NCI-H1092 (cell line): ENCODE measurements around the gene CMTM8.

Experiments used
- DNase-seq: peaks from one replicate; lab custom pipeline; 2025; lab: John Stamatoyannopoulos, UW

CMTM8 gene

DNA sequence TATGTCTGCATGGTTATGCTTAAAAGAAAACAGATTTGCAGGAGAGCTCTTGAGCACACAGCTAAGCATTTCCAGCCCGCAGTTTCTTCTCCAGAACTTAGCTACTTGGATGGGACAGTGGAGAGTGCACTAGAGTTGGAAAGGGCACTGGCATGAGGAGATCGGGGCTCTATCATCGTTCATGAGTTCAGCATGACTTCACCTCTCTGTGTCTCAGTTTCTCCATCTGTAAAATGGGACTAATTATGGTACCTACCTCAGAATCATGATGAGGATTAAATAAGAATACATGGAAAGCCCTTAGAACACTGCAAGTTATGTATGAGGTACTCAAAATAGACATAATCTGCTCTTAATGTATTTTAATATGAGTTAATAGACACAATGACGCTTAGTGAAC is 69.9 kb downstream of the CMTM8 start:
- no peak for DNase-seq

DNA sequence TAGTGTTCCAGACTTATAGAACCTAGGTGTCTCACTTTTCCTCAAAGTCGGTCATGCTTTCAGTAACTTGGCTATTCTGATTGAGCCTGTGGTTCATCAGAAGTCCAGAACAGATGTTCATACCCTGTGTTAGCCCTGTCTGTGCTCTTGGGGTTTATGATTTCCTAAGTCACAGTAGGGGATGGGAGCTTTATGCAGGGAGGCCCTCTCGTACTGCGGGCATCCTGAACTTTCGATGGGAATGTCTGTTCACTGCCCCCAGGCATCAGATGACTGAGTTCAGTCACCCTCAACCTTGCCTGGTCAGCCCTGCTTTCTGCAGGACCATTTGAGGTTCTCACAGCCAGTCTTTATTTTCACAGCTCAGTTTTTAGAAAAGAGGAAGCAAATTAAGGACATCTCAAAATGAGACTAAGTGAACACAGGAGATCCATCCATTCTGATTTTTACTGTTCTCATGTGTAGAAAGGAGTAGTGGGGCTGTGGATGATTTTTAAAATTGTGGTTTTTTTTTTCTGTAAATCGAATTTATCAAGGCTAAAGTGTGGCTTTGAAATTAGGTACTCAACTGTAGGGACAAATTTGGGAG is 71.3 kb downstream of the CMTM8 start:
- DNase-seq = no peak

DNA sequence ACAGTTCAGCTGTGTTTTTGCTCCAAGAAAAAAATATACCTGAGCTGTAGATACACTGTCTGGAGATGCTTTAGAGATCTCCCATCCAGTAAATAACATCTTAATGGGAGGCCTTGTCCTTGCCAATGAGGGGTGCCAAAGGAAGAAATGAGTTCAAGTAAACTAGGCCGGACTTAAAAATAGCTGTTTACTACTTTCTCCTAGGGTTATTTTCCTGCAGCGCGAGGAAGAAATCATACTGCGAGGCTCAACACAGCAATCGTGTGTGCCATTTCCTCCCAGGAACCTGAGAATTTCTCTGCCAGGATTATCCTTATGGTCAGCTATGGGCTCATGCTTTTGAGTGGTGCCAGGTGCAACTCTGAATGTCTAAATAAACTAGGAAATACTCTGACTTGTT is 71.9 kb downstream of the CMTM8 start:
- no peak for DNase-seq

DNA sequence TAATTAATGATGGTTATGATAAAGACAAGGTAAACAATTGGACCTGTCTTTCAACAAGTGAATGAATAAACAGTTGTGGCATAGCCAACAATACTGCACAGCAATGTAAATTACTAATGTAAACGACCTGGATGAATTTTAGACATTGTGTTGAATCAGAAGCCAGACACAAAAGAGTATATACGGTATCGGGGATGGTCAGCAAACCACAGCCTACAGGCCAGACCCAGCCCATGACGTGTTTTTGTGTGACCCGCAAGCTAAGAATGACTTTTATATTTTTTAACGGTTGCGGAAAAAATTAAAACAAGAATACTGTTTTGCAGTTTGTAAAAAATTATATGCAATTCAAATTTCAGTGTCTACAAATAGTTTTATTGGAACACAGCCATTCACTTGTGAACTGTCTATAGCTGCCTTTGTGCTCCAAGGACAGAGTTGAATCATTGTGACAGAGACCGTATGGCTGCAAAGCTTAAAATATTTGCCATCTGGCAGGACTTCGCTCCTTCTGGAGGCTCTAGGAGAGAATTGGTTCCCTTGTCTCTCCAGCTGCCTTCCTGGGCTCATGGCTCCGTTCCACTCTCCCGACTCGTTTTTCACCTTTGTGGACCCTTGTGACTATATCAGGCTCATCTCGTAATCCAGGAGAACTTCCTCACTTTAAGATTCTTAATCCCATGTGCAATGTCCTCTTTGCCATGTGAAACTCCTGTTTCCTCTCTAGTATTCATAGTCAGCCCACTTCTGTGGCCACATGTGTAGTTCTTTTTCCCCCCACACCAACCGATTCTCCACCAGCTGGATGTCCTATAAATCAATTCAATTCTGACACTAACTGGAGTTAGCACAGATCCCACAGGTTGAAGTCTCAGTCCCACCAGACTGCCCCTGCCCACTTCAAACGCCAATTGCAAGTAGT is 72.7 kb downstream of the CMTM8 start:
- no peak for DNase-seq

DNA sequence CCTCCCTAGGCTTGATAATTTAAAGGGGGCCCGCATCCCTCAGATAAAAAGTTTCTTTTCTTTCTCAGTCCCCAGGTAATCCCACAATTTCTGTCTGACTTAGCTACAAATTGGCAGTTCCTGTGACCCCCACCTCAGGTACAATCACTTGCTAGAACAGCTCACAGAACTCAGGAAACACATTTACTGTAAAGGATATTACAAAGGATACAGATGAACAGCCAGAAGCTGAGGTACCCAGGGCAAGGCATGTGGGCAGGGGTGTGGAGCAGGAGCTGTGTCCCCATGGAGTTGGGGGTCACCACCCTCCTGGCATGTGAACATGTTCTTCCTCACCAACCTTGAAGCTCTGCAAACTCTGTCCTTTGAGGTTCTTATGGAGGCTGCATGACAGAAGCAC is 73.8 kb downstream of the CMTM8 start:
- DNase-seq = no peak

DNA sequence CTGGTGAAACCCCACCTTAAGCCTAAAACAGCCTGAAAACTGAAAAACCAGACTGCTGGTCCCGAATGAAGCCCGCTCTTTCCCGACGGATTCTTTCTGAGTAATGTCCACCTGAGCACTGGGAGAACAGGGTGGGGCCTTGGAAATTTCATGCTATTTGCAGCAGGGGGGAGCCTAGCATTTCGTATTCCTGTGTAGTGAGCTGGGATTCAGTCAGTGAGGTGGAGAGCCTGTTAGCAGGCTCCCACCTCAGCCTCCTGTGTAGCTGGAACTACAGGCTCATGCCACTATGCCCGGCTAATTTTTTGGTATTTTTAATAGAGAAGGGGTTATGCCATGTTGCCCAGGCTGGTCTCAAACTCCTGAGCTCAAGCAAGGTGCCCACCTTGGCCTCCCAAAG is 74.7 kb downstream of the CMTM8 start:
- DNase-seq = no peak

DNA sequence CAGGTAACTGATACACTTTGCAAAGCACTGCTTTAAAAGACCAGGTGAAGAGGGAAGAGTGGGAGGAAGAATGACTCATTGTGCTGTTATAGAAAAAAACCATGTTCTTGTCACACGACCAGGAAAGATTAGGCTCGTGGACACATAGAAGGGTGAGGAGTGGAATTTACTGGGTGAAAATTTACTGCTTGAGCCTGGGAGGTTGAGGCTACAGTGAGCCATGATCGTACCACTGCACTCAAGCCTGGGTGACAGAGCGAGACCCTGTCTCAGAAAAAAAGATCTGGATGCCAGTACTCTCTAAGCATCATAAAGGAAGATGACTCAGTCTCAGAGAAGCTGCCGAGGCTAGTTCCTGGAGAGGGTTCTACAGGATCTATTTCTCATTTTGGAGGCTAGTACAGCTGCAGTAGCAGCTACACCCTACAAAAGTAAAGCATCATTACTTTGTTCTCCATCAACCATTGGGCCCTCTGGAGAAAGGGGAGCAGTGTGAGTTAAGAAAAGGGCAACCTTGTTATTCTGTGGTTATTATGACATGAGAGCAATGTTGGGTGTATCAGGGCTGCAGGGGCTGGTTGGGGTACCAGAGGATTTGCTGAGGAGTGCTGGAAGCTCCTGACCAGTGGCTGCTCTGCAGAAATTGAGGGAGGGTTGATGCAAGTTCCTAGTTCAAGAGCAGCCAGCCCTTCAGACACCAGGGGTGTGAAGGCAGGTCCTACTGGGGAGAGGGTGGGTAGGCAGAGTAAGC is 75.4 kb downstream of the CMTM8 start:
- DNase-seq = no peak

DNA sequence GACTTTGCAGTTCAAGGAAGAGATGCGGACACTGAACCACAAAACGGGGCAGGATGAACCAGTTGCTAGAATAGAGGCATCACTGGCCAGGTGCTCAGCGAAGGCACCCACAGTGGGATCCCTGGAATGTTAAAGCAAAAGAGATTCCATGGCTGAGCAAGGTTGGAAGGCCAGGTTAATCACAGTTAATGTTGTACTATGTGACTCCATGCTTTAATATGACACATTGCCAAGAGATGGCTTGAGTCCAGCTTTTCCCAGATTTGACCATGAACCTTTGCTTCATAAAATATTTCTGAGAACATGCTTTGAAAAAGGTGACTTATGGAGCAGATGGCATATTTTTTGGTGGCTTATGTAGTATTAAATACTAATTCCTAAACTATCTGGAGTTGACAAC is 77.0 kb downstream of the CMTM8 start:
- DNase-seq = no peak

DNA sequence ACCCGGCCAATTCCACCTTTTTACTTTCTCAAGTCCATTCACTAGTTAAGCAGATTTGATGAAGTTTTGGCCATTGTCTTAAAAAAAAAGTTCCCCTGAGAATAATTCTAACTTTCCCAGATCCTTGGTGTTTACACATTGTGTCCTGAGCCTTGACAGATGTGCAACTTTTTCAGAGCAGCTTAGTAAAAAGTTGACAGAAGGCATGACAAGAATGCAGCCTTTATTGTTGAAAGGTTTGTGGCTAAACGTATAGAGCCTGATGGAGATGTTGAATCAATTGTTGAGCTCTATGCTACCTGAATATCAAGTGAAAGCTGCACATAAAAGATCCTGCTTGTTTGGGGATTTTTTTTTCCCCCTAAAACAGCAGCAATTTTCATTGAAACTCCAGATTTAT is 77.8 kb downstream of the CMTM8 start:
- DNase-seq = no peak

DNA sequence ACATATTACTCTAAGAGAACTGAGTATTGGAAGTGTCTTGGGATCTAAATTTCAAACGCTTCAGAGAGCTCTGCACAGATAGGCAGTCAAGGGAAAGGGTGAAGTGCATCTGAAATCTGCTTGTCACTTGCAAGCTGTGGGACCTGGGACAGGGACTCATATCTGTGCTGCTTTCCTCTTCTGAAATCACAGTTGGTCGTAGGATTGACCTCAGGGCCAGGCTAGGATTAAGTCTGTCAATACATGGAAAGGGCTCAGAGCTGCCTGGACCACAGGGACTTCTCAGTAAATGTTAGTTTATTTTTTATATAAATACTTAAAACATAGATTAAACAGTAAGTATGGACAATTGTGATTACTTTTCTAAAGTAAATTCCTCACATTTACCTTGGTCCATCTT is 78.5 kb downstream of the CMTM8 start:
- no peak for DNase-seq

DNA sequence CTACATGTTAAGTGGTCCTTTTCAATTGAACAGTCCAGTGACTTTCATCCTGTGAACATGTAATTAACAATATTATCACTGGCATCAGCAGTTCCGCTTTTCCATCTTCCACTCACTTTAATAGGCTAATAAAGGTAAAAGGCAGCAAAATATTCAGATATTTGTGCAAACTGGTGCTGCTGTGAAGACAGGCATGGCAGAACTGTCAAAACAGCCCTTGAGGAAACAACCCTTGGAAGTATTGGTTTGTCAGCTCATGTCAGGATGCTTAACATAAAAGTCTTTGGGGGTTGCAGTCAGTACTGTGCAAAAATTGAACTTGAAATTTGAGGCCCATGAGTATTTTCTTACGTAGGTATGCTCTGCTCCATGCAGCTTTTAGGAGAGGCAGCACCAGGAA is 81.1 kb downstream of the CMTM8 start:
- no peak for DNase-seq

DNA sequence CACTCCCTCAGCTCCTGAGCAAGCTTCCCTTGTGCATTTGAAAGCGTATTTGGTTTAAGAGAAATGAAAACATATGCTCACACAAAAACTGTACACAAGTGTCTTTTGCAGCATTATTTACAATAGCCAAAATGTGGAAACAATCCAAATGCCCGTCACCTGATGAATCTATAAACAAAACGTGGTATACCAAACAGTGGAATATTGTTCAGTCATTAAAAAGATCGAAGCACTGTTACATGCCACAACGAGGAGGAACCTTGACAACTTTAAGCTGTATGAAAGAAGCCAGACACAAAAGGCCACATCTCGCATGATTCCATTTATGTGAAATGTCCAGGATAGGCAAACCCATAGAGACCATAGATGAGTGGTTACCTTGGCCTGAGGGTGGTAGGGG is 81.6 kb downstream of the CMTM8 start:
- DNase-seq = no peak

DNA sequence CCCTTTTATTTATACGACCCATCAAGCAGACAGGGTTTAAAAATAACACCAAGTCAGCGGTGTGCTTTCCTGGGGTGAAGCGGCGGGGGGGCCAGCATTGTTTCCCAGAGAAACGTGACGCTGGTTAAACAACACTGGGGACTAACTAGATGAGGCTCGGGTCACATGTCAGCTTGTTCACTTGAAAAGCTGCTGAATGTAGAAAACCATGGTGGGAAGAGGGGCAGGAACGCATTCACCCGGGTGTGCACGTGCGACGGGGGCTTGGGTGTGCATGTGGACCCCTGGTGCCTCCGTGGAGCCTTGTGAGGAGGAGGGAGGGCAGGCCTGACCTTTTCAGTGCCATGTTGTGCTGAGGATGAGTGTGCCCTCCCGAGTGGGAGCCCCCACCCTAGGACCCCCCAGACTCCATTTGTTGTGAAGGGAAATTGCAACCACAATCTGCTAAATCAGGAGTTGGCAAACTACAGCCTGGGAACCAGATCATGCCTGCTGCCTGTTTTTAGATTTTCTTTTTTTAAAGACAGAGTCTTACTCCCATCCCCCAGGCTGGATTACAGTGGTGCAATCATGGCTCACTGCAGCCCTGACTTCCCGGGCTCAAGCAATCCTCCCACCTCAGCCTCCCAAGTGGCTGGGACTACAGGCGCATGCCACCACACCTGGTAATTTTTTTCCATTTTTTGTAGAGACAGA is 82.8 kb downstream of the CMTM8 start:
- peak; percentile 18 for DNase-seq

DNA sequence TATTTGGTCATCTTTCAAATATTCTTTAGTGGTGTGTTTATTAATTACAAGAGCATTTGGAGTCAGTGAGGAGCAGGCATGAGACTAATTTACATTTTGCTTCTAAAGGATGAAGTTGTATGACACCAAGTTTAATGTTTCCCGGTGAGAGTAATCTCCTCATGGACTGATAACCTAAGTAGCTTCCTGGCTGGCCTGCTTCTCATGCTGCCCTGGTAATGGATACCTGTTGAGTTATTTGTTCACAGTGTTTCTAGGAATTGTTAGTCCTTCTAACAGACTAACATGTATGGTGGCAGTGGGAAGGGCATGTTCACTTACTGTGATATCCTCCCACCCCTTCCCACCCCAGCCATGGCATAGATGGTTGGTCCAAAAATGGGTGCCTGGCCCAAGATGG is 83.8 kb downstream of the CMTM8 start:
- DNase-seq = no peak

DNA sequence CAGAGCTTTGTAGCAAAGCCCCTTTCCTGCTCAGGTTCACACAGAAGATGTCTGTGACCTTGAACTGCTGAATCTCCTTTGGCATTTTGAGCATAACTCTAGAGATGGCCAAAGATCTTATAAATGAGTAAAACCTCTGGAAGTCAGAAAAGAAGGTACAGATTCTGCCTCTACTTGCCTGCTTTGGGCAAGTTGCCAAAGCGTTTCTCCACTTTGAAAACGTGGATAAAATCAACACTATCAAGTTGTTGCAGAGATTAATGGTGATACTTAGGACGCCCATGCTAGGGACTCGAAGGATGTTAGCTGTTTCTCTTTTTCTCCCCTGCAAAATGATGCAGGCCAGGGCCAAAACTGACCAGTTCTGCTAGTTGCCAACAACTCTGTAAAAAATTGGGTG is 85.1 kb downstream of the CMTM8 start:
- DNase-seq = no peak

DNA sequence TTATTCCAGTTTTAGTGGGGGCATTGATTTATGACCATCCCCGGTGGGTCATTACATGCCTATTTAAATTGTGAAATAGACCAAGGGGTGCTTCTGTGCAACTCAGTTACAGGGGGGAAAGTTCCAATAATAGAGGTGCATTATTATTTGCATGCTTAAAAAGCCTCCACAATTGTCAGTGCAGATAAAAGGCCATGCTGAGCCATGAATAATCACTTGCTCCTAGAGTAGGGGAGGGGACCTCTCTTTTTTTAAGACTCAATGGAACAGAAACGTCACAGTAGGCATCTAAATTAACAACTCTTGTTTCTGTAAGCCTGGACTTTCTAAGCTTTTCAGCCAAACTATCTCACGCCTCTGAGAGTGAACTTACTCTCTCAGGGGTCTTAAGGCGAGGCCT is 86.7 kb downstream of the CMTM8 start:
- DNase-seq = no peak

DNA sequence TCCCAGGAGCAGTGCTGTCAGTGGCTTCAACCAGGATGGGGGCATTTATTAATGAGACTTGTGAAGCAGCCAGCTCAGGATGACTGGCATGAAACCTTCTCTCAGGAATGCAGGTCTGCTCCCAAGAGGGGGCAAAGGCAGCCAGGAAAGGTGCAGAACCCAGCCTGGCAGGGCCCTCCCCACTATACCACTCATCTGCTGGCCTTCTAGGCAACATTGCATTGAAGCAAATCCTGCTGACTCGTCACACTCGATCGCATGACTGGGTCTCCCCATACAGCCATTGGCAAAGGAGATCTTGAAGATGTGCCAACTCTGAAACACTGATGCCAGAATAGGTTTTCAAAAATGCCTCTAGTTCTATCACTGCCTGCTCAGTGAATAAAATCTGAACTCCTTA is 87.4 kb downstream of the CMTM8 start:
- no peak for DNase-seq

DNA sequence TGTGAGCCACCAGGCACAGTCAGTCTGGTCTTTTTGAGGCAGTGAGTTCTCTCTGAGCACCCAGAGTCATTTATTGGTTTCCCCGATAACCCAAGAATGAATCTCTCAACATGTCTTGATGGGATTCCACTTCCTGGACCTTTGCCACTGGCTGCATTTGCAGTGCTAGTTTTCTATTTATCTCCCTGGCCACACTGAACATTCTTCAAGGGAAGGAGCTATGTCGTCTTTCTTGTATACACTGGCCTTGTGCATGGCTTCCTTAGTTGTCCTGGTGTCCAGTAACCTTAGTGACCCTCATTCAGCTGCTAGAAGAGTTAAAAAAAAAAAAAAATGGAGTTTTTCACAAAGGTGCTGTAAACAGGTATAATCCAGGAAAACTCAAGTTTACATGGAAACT is 88.3 kb downstream of the CMTM8 start:
- DNase-seq = no peak

DNA sequence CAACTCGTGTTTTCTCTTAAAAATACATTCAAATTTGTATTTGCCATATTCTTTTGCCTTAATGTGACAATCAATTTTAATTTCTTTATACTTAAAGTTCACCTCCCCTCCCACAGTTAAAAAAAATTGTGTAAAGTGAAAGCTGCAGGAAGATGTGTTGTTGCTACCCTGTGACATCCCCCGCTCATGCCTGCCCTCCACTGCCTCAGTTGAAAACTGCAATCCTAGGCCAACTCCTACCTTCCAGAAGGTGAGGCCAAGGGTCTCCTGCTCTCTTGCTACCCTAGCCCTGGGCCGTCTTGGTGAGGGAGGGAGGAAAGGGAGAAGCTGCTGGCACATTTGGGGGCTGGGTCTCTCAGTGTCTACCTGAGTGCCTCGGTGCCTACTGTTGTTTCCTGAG is 96.2 kb downstream of the CMTM8 start:
- DNase-seq = no peak

DNA sequence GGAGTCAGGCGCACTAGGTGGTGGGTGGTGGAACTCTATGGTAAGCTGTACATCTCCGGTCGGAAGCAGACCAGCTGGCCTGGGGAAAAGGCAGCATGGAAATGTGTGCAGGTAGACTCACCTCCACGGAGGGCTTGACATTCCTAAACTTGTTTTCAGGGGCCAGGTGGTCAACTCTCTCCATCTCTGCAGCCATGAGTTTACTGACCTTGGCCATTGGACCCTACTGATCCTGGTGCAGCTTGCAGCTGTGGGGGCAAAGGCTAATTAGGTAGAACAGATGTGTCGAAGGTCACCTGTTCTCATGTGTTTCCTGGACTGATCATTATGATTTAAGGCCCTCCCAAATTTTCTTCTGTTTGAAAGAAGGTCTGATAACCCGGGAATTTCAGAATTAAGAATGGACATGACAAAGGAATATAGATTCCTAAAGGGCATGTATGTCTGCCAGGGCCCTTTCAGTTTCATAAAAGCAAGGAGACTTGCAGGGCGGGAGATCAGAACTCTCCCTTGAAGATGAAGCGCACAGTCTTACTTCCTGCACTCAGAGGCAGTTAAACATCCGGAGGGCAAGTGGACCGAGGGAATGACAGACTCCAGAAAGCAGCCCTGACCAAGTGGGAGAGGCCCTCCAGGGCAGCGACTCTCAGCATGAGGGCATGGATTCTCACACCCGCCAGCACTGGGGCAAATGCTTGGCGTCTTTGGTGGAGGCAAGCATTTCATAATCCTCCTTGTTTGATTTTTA is 97.1 kb downstream of the CMTM8 start:
- no peak for DNase-seq

DNA sequence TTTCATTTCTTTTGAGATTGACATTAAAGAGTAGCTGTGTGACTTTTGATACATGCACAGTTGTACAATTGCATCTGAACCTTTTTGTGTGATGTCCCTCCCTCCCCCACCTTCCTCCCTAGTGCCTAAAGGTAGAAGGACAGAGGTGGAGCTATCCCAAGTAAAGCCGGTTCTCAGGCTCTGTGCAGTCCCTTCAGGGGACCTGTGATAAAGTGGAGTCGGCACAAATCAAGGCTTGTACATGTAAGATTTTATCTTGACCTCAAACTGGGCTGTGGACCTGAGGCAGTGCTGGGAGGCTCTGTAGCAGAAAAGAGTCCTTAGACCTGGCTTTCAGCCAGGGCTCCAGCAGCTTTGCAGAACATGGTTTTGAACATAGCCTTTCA is 97.6 kb downstream of the CMTM8 start:
- no peak for DNase-seq

DNA sequence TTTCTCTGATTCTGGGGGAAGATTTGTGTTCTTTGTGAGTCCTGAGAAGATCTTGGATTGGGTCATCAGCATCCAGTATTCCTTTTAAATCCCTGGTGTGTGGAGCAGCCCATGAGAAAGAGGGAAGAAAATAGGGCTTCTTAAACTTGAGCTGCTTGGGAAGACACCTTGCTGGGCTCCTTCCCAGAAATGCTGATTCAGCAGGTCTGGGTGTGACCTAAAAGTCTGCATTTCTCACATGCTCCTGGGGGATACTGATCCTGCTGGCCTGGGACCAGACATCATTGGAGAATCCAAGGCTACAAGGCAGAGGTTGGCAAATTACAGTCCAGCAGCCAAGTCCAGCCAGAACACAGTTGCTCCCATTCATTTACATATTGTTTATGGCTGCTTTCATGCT is 99.0 kb downstream of the CMTM8 start:
- DNase-seq = no peak
